Left ventricle myocardium inferior (tissue), 1 donor: ENCODE measurements around the gene PNPO. TPM values are rescaled to one million over a fixed set of nuclear protein-coding genes. Genes with fewer than 3 reads are reported as not detected.

Experiments used
- DNase-seq: peaks from one replicate; pipeline ENCODE4 v3.0.0-alpha.2; 2020
- H3K27ac ChIP-seq: fragments of 200-600 bp; replicated peaks from 2 replicates; pipeline ENCODE4 v1.8.0; 2021
- H3K27me3 ChIP-seq: fragments of 200-600 bp; 2 replicates; pipeline ENCODE4 v1.8.0; 2021; ENCODE audit warnings: low read depth
- H3K36me3 ChIP-seq: fragments of 200-600 bp; 2 replicates; pipeline ENCODE4 v1.8.0; 2021
- H3K4me1 ChIP-seq: fragments of 200-600 bp; 2 replicates; pipeline ENCODE4 v1.8.0; 2021
- H3K4me3 ChIP-seq: fragments of 200-600 bp; 2 replicates; pipeline ENCODE4 v1.8.0; 2021; ENCODE audit warnings: mild to moderate bottlenecking, moderate library complexity
- H3K9me3 ChIP-seq: fragments of 200-600 bp; replicated peaks from 2 replicates; pipeline ENCODE4 v1.8.0; 2021
- CTCF ChIP-seq: fragments of 200-600 bp; IDR thresholded peaks from 2 replicates; pipeline ENCODE4 v1.8.0; 2021; ENCODE audit warnings: antibody characterized with exemption, mild to moderate bottlenecking, borderline replicate concordance
- intact Hi-C: fragments of 100-400 bp; cut with micrococcal nuclease; formaldehyde crosslinking; loops from one replicate; pipeline ENCODE4 v1.11.0; 2022
- long read RNA-seq: library from polyadenylated mRNA; unstranded; transcript quantifications from one replicate; pipeline ENCODE4 v2.0.0, GENCODE V29; 2021
- total RNA-seq: library from RNA; stranded (reverse); fragmentation: NEBNext Ultra II Directional; extraction: Animal tissue kit (Norgen Biotek cat#: 25700); gene quantifications from one replicate; pipeline ENCODE4 v1.2.1, GENCODE V29; 2021
- donor health status: DM: no; HTN: yes; CAD: no; lungs with severe emphysema.

Gene PNPO
- 25.3 TPM for total RNA-seq
- long read RNA-seq, transcript PNPO-217 (7 exons, 3,465 nt): major isoform, 42 of 49 reads
- long read RNA-seq, partial matches to known transcripts: 0 of 49 reads
- long read RNA-seq, other reads (novel, unspliced or antisense): 2 of 49 reads

GRCh38 chr17:47941246-47942095, at the start of gene PNPO:
PNPO (plus strand) TSS chr17:47941571; CDS start chr17:47941676, 105 bp downstream.
- Histone ChIP-seq H3K4me3 (peak within 1 kb of the TSS; percentile 85), H3K36me3 (peaks cover 28% of the 10 kb centered on the region), H3K27ac (peak within 1 kb of the TSS; percentile 83), H3K9me3 (no peaks in the 10 kb centered on the region), H3K27me3 (no peaks in the 10 kb centered on the region), H3K4me1 (peaks cover 50% of the 10 kb centered on the region)
- DNase-seq: peak; percentile 92
- no peak for TF ChIP-seq CTCF
- intact Hi-C loops: no loop called here

DNA sequence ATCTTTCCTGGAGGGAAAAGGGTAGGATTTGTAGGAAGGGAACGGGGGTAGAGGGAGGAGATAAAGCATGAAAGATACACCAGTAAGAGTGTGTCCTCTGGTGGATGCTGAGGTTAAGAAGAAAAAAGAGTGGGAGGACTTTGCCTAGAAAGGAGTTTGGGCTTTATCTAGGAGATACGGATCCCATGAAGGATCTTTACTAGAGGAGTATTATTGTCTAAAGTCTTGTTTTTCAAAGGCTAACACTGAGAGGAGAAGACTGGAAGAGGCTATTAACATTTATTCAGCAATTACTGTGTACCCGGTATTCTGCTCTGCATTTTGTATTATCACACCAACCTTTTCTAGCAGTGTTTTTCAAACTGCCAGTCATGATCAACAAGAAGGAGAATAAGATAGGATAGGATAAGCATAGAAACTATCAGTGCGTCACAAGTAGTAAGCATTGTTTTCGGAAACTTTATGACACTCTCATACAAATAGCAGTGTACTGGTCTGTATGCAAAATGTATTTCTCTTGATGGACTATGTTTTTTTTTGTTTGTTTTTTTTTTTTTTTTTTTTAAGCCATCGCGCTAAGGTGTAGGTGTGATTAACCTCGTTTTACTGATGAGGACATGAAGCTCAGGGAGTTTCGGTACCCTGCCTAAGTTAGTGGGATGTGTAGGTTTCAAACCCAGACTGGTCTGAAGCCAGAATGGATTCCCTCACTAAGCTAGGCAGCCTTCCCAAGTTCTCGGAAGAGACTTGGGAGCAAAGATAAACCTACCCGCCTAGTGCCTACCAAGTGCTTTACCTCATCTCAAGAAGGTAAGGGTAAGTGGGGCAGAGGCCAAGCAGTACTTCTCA, 46.6 kb upstream of the PNPO start:
- H3K4me3 ChIP-seq: peak overlapping the region; percentile 89

DNA sequence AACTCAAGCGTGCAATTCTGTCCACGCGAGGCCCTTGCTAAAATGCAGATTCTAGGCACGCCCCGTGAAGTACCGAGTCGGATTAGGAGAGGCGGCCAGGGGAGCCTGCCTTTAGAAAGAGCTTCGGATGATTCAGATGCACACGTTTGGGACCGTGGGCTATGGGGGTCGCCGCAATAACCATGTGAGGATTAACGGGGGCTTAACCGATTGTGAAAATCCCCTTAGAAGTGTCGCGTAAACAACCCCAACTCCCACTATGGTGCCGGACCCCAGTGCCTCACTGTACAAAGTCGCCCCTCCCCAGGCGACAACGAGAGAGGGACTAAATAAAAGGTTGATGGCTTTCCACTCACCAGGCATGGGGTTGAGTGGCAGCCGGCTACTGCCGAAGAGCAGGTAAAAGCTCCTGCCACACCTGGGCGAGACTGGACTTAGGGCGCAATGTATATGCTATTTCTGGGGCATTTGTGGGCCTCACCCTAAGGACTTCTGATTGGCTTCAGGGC, 46.0 kb upstream of the PNPO start:
- intact Hi-C loops: no loop called here
- no peaks in the 10 kb centered on the region for H3K9me3 ChIP-seq
- peaks cover 55% of the 10 kb centered on the region for H3K4me1 ChIP-seq
- H3K36me3 ChIP-seq: no peaks in the 10 kb centered on the region
- peak overlapping the region; percentile 99 for H3K27ac ChIP-seq
- no peak for TF ChIP-seq CTCF
- no peaks in the 10 kb centered on the region for H3K27me3 ChIP-seq
- H3K4me3 ChIP-seq: peak overlapping the region; percentile 89
- DNase-seq: no peak

More for the DNA sequence above, 46.6 kb upstream of the PNPO start:
- peak overlapping the region; percentile 99 for H3K27ac ChIP-seq
- H3K27me3 ChIP-seq: no peaks in the 10 kb centered on the region
- peaks cover 48% of the 10 kb centered on the region for H3K4me1 ChIP-seq
- no peaks in the 10 kb centered on the region for H3K36me3 ChIP-seq
- intact Hi-C loops: no loop called here
- no peak for DNase-seq
- TF ChIP-seq CTCF: no peak
- H3K9me3 ChIP-seq: no peaks in the 10 kb centered on the region

DNA sequence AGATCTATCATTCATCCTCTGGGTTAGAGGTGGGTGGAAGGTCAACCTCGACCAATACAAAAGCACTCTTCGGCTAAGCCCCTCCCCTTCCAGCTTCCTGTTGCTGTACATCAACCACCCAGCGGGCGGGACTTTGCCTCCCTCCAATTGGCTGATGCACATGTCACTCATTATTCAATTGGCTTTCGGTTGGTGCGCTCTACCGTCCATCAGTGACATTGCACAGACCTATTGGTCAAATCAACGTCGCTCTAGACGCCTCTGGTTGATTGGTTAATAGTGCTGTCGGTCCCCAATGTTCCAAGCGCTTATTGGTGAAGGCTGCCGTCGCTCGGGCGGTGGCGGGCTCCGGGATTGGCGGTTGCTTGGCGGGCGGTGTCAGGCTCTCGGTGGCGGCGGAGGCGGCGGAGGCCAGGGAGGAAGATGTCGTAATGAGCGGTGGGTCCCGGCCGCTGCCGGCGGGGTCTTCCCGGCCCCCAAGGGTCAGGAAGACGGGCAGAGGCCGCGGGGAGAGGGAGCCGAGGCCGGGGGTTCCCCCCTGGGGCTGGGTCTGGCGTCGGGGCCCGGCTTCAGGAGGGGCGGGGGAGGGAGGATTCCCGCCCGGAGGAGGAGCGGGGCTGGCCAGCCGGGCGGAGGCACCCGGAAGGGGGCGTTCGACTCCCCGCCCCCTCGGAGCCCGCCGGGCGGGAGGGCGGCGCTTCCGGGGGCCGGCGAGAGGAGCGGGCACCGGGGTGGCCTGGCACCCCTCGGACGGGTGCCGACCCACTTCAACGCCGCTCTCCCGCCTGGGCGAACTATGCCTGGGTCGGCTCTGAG, 45.3 kb upstream of the PNPO start, which contains the start of gene SP2:
Gene SP2, plus strand, starts transcription at position 381 of the 816 bp plus-strand sequence. Its CDS starts 51 bp downstream, at position 432.
- Histone ChIP-seq H3K27ac (peak within 1 kb of the TSS; percentile 99), H3K36me3 (no peaks in the 10 kb centered on the region), H3K4me3 (peak within 1 kb of the TSS; percentile 89), H3K27me3 (no peaks in the 10 kb centered on the region), H3K4me1 (peaks cover 61% of the 10 kb centered on the region), H3K9me3 (no peaks in the 10 kb centered on the region)
- no peak for TF ChIP-seq CTCF
- DNase-seq: peak; percentile 99
- intact Hi-C loops: no loop called here
